Measurements from ENCODE around the gene CDH5. TPM values are rescaled to one million over a fixed set of nuclear protein-coding genes. Genes with fewer than 3 reads are reported as not detected.

CDH5 gene
- total and polyA plus RNA-seq, 2 donors (not counting 3 experiments of a cell fraction or from before 2014, with no cell fraction given), result 765 to 815 TPM

GRCh38 chr16:66430214-66430613 is 63.7 kb downstream of the CDH5 start:
- Histone ChIP-seq H3K79me2 (ENCODE audit: control insufficient read depth, insufficient read depth, low read length) (no peaks in the 10 kb centered on the region), H3K4me1 (ENCODE audit: control insufficient read depth, extremely low read depth, insufficient read depth, low read length) (peaks cover 2% of the 10 kb centered on the region), H3K36me3 (ENCODE audit: control insufficient read depth in 2 of 2, extremely low read depth in 1 of 2, insufficient read depth in 2 of 2, low read length in 2 of 2) (no peaks in the 10 kb centered on the region), H4K20me1 (replicated peaks; ENCODE audit: control insufficient read depth, extremely low read depth, insufficient read depth, low read length) (no peaks in the 10 kb centered on the region), H3K9me3 (replicated peaks; ENCODE audit: control insufficient read depth, insufficient read depth, low read length) (no peaks in the 10 kb centered on the region), H3K27me3 (ENCODE audit: control insufficient read depth in 2 of 2, insufficient read depth in 2 of 2, low read length in 2 of 2) (peaks cover 51 to 65% of the 10 kb centered on the region in 2 experiments), H2AFZ (ENCODE audit: low read depth, low read length) (no peak overlapping the region), H3K9me1 (replicated peaks; ENCODE audit: control insufficient read depth, extremely low read depth, insufficient read depth, low read length) (no peaks in the 10 kb centered on the region), H3K9ac (replicated peaks; ENCODE audit: extremely low read depth, insufficient read depth, low read length) (no peak overlapping the region), H3K4me3 (replicated peaks in 1 of 3; ENCODE audit: insufficient read depth in 1 of 3, low read depth in 1 of 3, low read length in 3 of 3) (no peak overlapping the region), H3K27ac (ENCODE audit: insufficient read depth, low read depth, low read length) (no peak overlapping the region), H3K4me2 (ENCODE audit: insufficient read depth, low read length) (no peak overlapping the region)
- dilution Hi-C loops (cut with MboI; ENCODE audit: extremely low pct_ligation_motif_present, low sequenced_read_pairs), result no loop called here
- BruUV-seq (replicated peaks), result no TSS peak
- intact Hi-C loops (cut with micrococcal nuclease), result no loop called here
- ChIA-PET CTCF (interaction anchor here (1.2 kb wide), 2 partner anchors 10 to 86 kb away, joined by 3 read pairs; no protein-coding TSS in a partner anchor), POLR2A (no interaction called here)
- no peak for FAIRE-seq
- DNase-seq (ENCODE audit: low read depth, low spot score), result no peak
- TF ChIP-seq EZH2 (IDR thresholded peaks at IDR 0.05; ENCODE audit: borderline replicate concordance, low read depth, low read length, severe bottlenecking) (no peak), FOS (IDR thresholded peaks at IDR 0.05; ENCODE audit: borderline replicate concordance, insufficient read depth, low read length) (no peak), JUN (IDR thresholded peaks at IDR 0.05; ENCODE audit: borderline replicate concordance, insufficient read depth, insufficient read length, low read depth) (no peak), MYC (IDR thresholded peaks at IDR 0.05; ENCODE audit: low read depth, low read length) (no peak), POLR2AphosphoS5 (IDR thresholded peaks at IDR 0.05; ENCODE audit: insufficient read depth, low read depth, low read length) (no peak), GATA2 (IDR thresholded peaks at IDR 0.05; ENCODE audit: insufficient read depth, insufficient read length, low read depth, low read length) (no peak), MAX (IDR thresholded peaks at IDR 0.05; ENCODE audit: insufficient read depth, insufficient read length) (no peak), POLR2A (IDR thresholded peaks at IDR 0.05; ENCODE audit: low read depth, low read length) (no peak)
- TF ChIP-seq, protein P1, sequence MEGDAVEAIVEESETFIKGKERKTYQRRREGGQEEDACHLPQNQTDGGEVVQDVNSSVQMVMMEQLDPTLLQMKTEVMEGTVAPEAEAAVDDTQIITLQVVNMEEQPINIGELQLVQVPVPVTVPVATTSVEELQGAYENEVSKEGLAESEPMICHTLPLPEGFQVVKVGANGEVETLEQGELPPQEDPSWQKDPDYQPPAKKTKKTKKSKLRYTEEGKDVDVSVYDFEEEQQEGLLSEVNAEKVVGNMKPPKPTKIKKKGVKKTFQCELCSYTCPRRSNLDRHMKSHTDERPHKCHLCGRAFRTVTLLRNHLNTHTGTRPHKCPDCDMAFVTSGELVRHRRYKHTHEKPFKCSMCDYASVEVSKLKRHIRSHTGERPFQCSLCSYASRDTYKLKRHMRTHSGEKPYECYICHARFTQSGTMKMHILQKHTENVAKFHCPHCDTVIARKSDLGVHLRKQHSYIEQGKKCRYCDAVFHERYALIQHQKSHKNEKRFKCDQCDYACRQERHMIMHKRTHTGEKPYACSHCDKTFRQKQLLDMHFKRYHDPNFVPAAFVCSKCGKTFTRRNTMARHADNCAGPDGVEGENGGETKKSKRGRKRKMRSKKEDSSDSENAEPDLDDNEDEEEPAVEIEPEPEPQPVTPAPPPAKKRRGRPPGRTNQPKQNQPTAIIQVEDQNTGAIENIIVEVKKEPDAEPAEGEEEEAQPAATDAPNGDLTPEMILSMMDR (IDR thresholded peaks at IDR 0.05; ENCODE audit: extremely low read depth in 1 of 2, insufficient read depth in 1 of 2, low read depth in 1 of 2, low read length in 2 of 2), result no peak

All from endothelial cell of umbilical vein (primary cell).